ENCODE results near the gene CHRNA9. TPM values are rescaled to one million over a fixed set of nuclear protein-coding genes. Genes with fewer than 3 reads are reported as not detected.

Gene CHRNA9
- total RNA-seq, 2 donors from 2014 or later: 0.90 TPM; not detected in 1

DNA sequence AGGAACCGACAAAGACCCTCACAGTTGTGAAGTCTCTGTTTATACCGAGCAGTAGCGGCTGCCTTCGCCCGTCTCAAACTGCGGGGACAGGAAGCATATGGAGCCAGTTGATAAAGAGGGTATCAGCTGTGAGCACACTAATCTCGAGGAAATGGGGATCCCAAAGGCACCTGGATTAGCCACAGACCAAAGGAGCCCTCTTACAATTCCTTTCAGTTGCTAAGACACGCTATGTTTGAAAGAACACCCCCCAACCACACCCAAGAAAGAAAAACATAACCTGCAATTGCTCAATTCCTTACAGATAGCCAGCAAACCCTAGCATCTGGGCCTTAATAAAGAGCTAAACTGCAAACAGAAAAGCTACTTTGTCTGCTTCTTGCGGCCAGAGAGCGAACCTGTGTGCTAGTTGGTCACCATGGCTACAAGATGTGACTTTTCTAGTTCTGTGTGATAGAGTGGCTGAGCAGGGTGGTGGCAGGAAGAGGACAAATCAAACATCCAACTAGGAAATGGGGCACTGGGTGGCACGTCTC lies 23.3 kb upstream of the CHRNA9 start:
- no peak for DNase-seq
- TF ChIP-seq, protein P1, sequence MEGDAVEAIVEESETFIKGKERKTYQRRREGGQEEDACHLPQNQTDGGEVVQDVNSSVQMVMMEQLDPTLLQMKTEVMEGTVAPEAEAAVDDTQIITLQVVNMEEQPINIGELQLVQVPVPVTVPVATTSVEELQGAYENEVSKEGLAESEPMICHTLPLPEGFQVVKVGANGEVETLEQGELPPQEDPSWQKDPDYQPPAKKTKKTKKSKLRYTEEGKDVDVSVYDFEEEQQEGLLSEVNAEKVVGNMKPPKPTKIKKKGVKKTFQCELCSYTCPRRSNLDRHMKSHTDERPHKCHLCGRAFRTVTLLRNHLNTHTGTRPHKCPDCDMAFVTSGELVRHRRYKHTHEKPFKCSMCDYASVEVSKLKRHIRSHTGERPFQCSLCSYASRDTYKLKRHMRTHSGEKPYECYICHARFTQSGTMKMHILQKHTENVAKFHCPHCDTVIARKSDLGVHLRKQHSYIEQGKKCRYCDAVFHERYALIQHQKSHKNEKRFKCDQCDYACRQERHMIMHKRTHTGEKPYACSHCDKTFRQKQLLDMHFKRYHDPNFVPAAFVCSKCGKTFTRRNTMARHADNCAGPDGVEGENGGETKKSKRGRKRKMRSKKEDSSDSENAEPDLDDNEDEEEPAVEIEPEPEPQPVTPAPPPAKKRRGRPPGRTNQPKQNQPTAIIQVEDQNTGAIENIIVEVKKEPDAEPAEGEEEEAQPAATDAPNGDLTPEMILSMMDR (conservative IDR thresholded peaks at IDR 0.05): no peak
- Mint-ChIP-seq H3K36me3 (ENCODE audit: low read depth) (no peaks in the 10 kb centered on the region), H3K27ac (no peak overlapping the region), H3K4me1 (peaks cover 34% of the 10 kb centered on the region), H3K9me3 (no peaks in the 10 kb centered on the region), H3K27me3 (ENCODE audit: insufficient read depth) (no peaks in the 10 kb centered on the region), H3K4me3 (no peak overlapping the region)
- WGBS, 2 experiments (ENCODE audit: insufficient coverage in 1 of 2, insufficient read length in 1 of 2): 89 to 92% methylated on average over 9 to 11 of the region's 11 CpGs
- no peak overlapping the region for H3K9ac ChIP-seq (ENCODE audit: extremely low read depth, low read length, poor library complexity, severe bottlenecking)
- H3K27me3 ChIP-seq (ENCODE audit: control insufficient read depth, insufficient read depth, low read length, poor library complexity, severe bottlenecking): no peaks in the 10 kb centered on the region
- no peak overlapping the region for H3K27ac ChIP-seq (ENCODE audit: low read depth, low read length)
- no peak overlapping the region for H3K4me3 ChIP-seq (ENCODE audit: low read length)
- H3K4me1 ChIP-seq (ENCODE audit: control insufficient read depth, insufficient read depth, low read length): no peaks in the 10 kb centered on the region
- H3K36me3 ChIP-seq (ENCODE audit: control insufficient read depth, insufficient read depth, low read length): no peaks in the 10 kb centered on the region
- H3K9me3 ChIP-seq (ENCODE audit: control insufficient read depth, low read length): no peaks in the 10 kb centered on the region

DNA sequence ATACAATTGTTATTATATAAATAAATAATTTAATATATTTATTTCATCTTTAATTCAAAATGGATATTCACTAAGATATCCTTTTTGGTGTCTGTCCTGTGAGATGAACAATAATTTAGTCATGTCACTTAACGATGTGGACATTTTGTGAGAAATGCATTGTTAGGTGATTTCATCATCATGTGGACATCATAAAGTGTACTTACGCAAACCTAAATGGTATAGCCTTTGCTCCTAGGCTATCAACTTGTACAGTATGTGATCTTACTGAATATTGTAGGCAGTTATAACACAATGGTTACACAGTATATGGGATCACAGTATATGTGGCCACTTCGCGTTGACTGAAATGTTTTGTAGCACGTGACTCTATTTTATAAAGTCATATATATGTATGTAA lies 20.2 kb upstream of the CHRNA9 start:
- H3K27ac ChIP-seq (ENCODE audit: low read depth, low read length): no peak overlapping the region
- no peaks in the 10 kb centered on the region for H3K27me3 ChIP-seq (ENCODE audit: control insufficient read depth, insufficient read depth, low read length, poor library complexity, severe bottlenecking)
- DNase-seq: no peak
- TF ChIP-seq, protein P1 (conservative IDR thresholded peaks at IDR 0.05): no peak
- no peaks in the 10 kb centered on the region for H3K36me3 Mint-ChIP-seq (ENCODE audit: low read depth)
- H3K4me3 Mint-ChIP-seq: no peak overlapping the region
- peaks cover 22% of the 10 kb centered on the region for H3K4me1 Mint-ChIP-seq
- H3K4me1 ChIP-seq (ENCODE audit: control insufficient read depth, insufficient read depth, low read length): no peaks in the 10 kb centered on the region
- no peak overlapping the region for H3K9ac ChIP-seq (ENCODE audit: extremely low read depth, low read length, poor library complexity, severe bottlenecking)
- no peaks in the 10 kb centered on the region for H3K9me3 ChIP-seq (ENCODE audit: control insufficient read depth, low read length)
- H3K27me3 Mint-ChIP-seq (ENCODE audit: insufficient read depth): no peaks in the 10 kb centered on the region
- no peaks in the 10 kb centered on the region for H3K9me3 Mint-ChIP-seq
- H3K27ac Mint-ChIP-seq: no peak overlapping the region
- no peaks in the 10 kb centered on the region for H3K36me3 ChIP-seq (ENCODE audit: control insufficient read depth, insufficient read depth, low read length)
- WGBS, 2 experiments (ENCODE audit: insufficient coverage in 1 of 2, insufficient read length in 1 of 2): 92 to 100% methylated on average over 2 of the region's 5 CpGs
- H3K4me3 ChIP-seq (ENCODE audit: low read length): no peak overlapping the region

DNA sequence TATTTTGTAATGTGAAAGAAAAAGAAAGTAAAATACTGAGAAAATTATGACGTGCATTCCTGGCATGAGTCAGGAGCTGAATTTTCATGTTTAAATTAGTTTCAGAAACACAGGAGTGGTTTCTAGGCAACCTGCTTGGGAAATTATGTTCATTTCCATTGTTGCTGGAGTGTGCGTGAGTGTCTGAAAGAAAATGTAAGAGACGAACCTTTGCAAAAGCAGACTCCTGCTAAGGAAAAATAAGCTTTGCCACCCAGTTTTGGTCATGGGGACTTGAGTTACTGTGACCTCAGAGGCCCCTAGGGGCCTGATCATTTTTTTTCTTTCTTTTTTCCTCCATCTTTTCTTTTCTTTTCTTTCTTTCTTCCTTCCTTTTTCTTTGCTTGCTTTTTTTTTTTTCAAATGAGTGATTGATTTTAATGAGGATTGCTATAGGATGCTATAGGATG lies 18.8 kb upstream of the CHRNA9 start:
- TF ChIP-seq, protein P1 (conservative IDR thresholded peaks at IDR 0.05): no peak
- Histone ChIP-seq H3K36me3 (ENCODE audit: control insufficient read depth, insufficient read depth, low read length) (no peaks in the 10 kb centered on the region), H3K27me3 (ENCODE audit: control insufficient read depth, insufficient read depth, low read length, poor library complexity, severe bottlenecking) (no peaks in the 10 kb centered on the region), H3K9ac (ENCODE audit: extremely low read depth, low read length, poor library complexity, severe bottlenecking) (no peak overlapping the region), H3K9me3 (ENCODE audit: control insufficient read depth, low read length) (no peaks in the 10 kb centered on the region), H3K27ac (ENCODE audit: low read depth, low read length) (peak overlapping the region; percentile 99), H3K4me1 (ENCODE audit: control insufficient read depth, insufficient read depth, low read length) (no peaks in the 10 kb centered on the region), H3K4me3 (ENCODE audit: low read length) (no peak overlapping the region)
- Mint-ChIP-seq H3K27me3 (ENCODE audit: insufficient read depth) (no peaks in the 10 kb centered on the region), H3K4me3 (no peak overlapping the region), H3K9me3 (no peaks in the 10 kb centered on the region), H3K36me3 (ENCODE audit: low read depth) (no peaks in the 10 kb centered on the region), H3K4me1 (peaks cover 20% of the 10 kb centered on the region), H3K27ac (peak overlapping the region; percentile 88)
- 74 to 81% methylated on average over 3 of the region's 3 CpGs for WGBS, 2 experiments (ENCODE audit: insufficient coverage in 1 of 2, insufficient read length in 1 of 2)
- no peak for DNase-seq

Measured in endodermal cell (in vitro differentiated cells).